ENCODE results near the gene PTPRJ. TPM values are rescaled to one million over a fixed set of nuclear protein-coding genes. Genes with fewer than 3 reads are reported as not detected.

The PTPRJ gene
- total and polyA plus RNA-seq, 2 of the 13 experiments (the other 11 are each of a cell fraction or from before 2014, with no cell fraction given) = 1.0 to 1.2 TPM

DNA sequence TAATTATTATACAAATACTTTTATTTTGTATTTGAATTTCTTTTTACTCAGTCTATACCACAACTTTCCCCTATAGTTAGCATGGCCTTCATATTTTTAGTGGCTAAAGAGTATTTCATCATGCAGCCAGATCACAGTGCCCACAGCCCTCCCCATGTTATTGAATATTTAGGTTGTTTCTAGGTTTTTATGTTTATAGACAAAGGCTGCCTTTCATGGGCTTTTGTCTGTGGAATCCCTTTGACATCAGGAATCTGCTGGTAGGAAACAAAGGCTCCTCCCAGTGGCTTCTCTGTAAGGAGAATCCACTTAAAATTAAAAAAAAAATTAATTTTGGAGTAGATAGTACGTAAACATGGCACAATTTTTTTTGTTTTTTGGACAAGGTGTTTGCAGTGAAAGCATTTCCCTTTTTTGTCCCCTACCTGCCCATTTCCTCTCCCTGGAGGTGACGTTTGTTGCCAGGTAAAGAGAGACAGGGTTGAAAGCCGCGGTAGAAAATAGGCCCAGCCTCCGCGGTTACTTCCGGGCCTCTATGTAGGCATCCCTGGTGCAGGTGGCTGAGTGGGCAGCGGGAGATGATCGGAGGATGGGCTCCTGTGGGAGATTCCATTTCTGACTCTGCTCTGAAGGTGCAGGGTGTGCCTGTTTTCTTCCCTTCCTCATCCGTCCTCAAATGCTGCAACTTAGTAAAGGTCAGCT, 154.0 kb downstream of the PTPRJ start (continued):
- TF ChIP-seq, protein P1, sequence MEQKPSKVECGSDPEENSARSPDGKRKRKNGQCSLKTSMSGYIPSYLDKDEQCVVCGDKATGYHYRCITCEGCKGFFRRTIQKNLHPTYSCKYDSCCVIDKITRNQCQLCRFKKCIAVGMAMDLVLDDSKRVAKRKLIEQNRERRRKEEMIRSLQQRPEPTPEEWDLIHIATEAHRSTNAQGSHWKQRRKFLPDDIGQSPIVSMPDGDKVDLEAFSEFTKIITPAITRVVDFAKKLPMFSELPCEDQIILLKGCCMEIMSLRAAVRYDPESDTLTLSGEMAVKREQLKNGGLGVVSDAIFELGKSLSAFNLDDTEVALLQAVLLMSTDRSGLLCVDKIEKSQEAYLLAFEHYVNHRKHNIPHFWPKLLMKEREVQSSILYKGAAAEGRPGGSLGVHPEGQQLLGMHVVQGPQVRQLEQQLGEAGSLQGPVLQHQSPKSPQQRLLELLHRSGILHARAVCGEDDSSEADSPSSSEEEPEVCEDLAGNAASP (CRISPR knock-in tag; IDR thresholded peaks at IDR 0.05; ENCODE audit: borderline replicate concordance) = no peak
- no peak for TF ChIP-seq PHF8 (CRISPR knock-in tag; IDR thresholded peaks at IDR 0.05)
- no peak for TF ChIP-seq CENPBD1 (CRISPR knock-in tag; IDR thresholded peaks at IDR 0.05; ENCODE audit: borderline replicate concordance, low read depth)

- Histone ChIP-seq H3K27me3 (ENCODE audit: control insufficient read depth in 1 of 2, insufficient read depth in 2 of 2, low read length in 2 of 2) (no peaks in the 10 kb centered on the region), H3K79me2 (ENCODE audit: insufficient read depth, low read length) (no peaks in the 10 kb centered on the region), H3K4me3 (replicated peaks in 1 of 3; ENCODE audit: insufficient read depth in 1 of 3, low read depth in 2 of 3, low read length in 3 of 3) (no peak overlapping the region), H3K9me3 (ENCODE audit: low read length) (no peaks in the 10 kb centered on the region), H3K27ac (ENCODE audit: extremely low read length, insufficient read depth, low read length) (no peak overlapping the region), H3K4me2 (ENCODE audit: low read depth, low read length) (no peak overlapping the region), H3K9ac (ENCODE audit: insufficient read depth, low read depth, low read length) (no peak overlapping the region), H3K4me1 (ENCODE audit: insufficient read depth, low read length) (no peaks in the 10 kb centered on the region), H4K20me1 (ENCODE audit: insufficient read depth, low read length) (no peaks in the 10 kb centered on the region), H3K36me3 (replicated peaks in 1 of 2; ENCODE audit: control insufficient read depth in 1 of 2, insufficient read depth in 2 of 2, low read length in 2 of 2) (no peaks in the 10 kb centered on the region), H2AFZ (ENCODE audit: low read length) (no peak overlapping the region)
- intact Hi-C loops (cut with micrococcal nuclease; ENCODE audit: unreplicated experiment) (no loop called here), in situ Hi-C loops (cut with HindIII; ENCODE audit: extremely low pct_ligation_motif_present, low pct_unique_long_range_greater_than_20kb) (no loop called here)
- DNase-seq (ENCODE audit: low spot score) (no peak), FAIRE-seq (no peak), ATAC-seq (no peak)
- CTCF ChIA-PET (ENCODE audit: low intra/inter-chr PET ratio, low total read pairs) = no interaction called here
- BruUV-seq (replicated peaks) = no TSS peak
- POLR2A ChIA-PET = no interaction called here
- TF ChIP-seq ZNF44 (CRISPR knock-in tag; IDR thresholded peaks at IDR 0.05) = no peak
- TF ChIP-seq, protein P2, sequence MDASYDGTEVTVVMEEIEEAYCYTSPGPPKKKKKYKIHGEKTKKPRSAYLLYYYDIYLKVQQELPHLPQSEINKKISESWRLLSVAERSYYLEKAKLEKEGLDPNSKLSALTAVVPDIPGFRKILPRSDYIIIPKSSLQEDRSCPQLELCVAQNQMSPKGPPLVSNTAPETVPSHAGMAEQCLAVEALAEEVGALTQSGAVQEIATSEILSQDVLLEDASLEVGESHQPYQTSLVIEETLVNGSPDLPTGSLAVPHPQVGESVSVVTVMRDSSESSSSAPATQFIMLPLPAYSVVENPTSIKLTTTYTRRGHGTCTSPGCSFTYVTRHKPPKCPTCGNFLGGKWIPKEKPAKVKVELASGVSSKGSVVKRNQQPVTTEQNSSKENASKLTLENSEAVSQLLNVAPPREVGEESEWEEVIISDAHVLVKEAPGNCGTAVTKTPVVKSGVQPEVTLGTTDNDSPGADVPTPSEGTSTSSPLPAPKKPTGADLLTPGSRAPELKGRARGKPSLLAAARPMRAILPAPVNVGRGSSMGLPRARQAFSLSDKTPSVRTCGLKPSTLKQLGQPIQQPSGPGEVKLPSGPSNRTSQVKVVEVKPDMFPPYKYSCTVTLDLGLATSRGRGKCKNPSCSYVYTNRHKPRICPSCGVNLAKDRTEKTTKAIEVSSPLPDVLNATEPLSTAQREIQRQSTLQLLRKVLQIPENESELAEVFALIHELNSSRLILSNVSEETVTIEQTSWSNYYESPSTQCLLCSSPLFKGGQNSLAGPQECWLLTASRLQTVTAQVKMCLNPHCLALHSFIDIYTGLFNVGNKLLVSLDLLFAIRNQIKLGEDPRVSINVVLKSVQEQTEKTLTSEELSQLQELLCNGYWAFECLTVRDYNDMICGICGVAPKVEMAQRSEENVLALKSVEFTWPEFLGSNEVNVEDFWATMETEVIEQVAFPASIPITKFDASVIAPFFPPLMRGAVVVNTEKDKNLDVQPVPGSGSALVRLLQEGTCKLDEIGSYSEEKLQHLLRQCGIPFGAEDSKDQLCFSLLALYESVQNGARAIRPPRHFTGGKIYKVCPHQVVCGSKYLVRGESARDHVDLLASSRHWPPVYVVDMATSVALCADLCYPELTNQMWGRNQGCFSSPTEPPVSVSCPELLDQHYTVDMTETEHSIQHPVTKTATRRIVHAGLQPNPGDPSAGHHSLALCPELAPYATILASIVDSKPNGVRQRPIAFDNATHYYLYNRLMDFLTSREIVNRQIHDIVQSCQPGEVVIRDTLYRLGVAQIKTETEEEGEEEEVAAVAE (CRISPR knock-in tag; IDR thresholded peaks at IDR 0.05; ENCODE audit: borderline replicate concordance) = no peak
- no peak for TF ChIP-seq ZZZ3 (CRISPR knock-in tag; IDR thresholded peaks at IDR 0.05; ENCODE audit: borderline replicate concordance)
- no peak for TF ChIP-seq ATAD3A (CRISPR knock-in tag; IDR thresholded peaks at IDR 0.05)
- no peak for TF ChIP-seq SCMH1 (CRISPR knock-in tag; IDR thresholded peaks at IDR 0.05; ENCODE audit: borderline replicate concordance)
These were observed 157.9 kb downstream of the PTPRJ start for GRCh38 chr11:48138222-48138621.
